ENCODE measurements around the gene SFMBT2. TPM values are rescaled to one million over a fixed set of nuclear protein-coding genes. Genes with fewer than 3 reads are reported as not detected.
"Not testable (repeated sequence)": the region's sequence is repeated elsewhere in the genome, so short reads cannot be mapped to it uniquely, and the experiment has no call there.

Gene SFMBT2
- total RNA-seq, 1 donor from 2014 or later, result 12.0 TPM

- no peak for DNase-seq (ENCODE audit: low spot score)
Measured at GRCh38 chr10:7301006-7301778, 109.6 kb downstream of the SFMBT2 start.

- no peak for DNase-seq (ENCODE audit: low spot score)
Measured at GRCh38 chr10:7300384-7300971, 110.4 kb downstream of the SFMBT2 start.

GRCh38 chr10:7299601-7300325 is 111.1 kb downstream of the SFMBT2 start:
- DNase-seq (ENCODE audit: low spot score), result not testable (repeated sequence)

GRCh38 chr10:7298495-7298894 is 112.3 kb downstream of the SFMBT2 start:
- no peak for DNase-seq (ENCODE audit: low spot score)

GRCh38 chr10:7297094-7297493 is 113.7 kb downstream of the SFMBT2 start:
- DNase-seq (ENCODE audit: low spot score), result no peak

GRCh38 chr10:7296648-7297047 is 114.2 kb downstream of the SFMBT2 start:
- DNase-seq (ENCODE audit: low spot score), result no peak

- DNase-seq (ENCODE audit: low spot score), result no peak
Measured at GRCh38 chr10:7296076-7296475, 114.8 kb downstream of the SFMBT2 start.

GRCh38 chr10:7293378-7293920 is 117.4 kb downstream of the SFMBT2 start:
- no peak for DNase-seq (ENCODE audit: low spot score)

GRCh38 chr10:7291487-7292270 is 119.2 kb downstream of the SFMBT2 start:
- DNase-seq (ENCODE audit: low spot score), result no peak

GRCh38 chr10:7288060-7288690 is 122.7 kb downstream of the SFMBT2 start:
- DNase-seq (ENCODE audit: low spot score), result no peak

GRCh38 chr10:7287377-7287776 is 123.5 kb downstream of the SFMBT2 start:
- DNase-seq (ENCODE audit: low spot score), result no peak

- no peak for DNase-seq (ENCODE audit: low spot score)
Measured at GRCh38 chr10:7285522-7286322, 125.1 kb downstream of the SFMBT2 start.

- no peak for DNase-seq (ENCODE audit: low spot score)
Measured at GRCh38 chr10:7283246-7283645, 127.6 kb downstream of the SFMBT2 start.

GRCh38 chr10:7282457-7282856 is 128.4 kb downstream of the SFMBT2 start:
- no peak for DNase-seq (ENCODE audit: low spot score)

GRCh38 chr10:7281429-7281828 is 129.4 kb downstream of the SFMBT2 start:
- no peak for DNase-seq (ENCODE audit: low spot score)

GRCh38 chr10:7279303-7279702 is 131.5 kb downstream of the SFMBT2 start:
- DNase-seq (ENCODE audit: low spot score), result no peak

GRCh38 chr10:7277867-7278266 is 133.0 kb downstream of the SFMBT2 start:
- no peak for DNase-seq (ENCODE audit: low spot score)

- no peak for DNase-seq (ENCODE audit: low spot score)
Measured at GRCh38 chr10:7277432-7277831, 133.4 kb downstream of the SFMBT2 start.

GRCh38 chr10:7275761-7276440 is 134.9 kb downstream of the SFMBT2 start:
- no peak for DNase-seq (ENCODE audit: low spot score)
